ENCODE results near the gene CCDC57. TPM values are rescaled to one million over a fixed set of nuclear protein-coding genes. Genes with fewer than 3 reads are reported as not detected.
"Not testable (repeated sequence)": the region's sequence is repeated elsewhere in the genome, so short reads cannot be mapped to it uniquely, and the experiment has no call there.

The CCDC57 gene
- total RNA-seq, 1 experiment from 2014 or later: 36.6 TPM

DNA sequence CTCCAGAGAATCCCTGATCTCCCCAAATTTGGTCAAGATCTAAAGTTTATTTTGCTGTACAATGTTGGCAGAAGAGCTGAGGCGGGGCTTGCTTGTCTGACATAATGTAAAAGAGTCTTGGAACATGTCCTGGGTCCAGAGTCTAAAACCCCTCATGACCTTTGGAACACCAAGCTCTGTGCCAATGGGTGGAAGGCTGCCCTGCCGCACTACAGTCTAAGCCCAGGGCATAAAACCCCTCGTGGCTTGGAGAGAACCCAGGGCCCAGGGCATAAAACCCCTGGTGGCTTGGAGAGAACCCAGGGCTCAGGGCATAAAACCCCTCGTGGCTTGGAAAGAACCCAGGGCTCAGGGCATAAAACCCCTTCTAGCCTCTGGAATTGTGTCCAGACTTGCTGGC is 36.7 kb downstream of the CCDC57 start:
- ATAC-seq (no peak), DNase-seq (no peak)
- TF ChIP-seq EZH2 (IDR thresholded peaks at IDR 0.05; ENCODE audit: low read length, unreplicated experiment): no peak
- no peak for TF ChIP-seq EZH2phosphoT487 (IDR thresholded peaks at IDR 0.05; ENCODE audit: borderline replicate concordance, low read length)
- TF ChIP-seq, protein P1, sequence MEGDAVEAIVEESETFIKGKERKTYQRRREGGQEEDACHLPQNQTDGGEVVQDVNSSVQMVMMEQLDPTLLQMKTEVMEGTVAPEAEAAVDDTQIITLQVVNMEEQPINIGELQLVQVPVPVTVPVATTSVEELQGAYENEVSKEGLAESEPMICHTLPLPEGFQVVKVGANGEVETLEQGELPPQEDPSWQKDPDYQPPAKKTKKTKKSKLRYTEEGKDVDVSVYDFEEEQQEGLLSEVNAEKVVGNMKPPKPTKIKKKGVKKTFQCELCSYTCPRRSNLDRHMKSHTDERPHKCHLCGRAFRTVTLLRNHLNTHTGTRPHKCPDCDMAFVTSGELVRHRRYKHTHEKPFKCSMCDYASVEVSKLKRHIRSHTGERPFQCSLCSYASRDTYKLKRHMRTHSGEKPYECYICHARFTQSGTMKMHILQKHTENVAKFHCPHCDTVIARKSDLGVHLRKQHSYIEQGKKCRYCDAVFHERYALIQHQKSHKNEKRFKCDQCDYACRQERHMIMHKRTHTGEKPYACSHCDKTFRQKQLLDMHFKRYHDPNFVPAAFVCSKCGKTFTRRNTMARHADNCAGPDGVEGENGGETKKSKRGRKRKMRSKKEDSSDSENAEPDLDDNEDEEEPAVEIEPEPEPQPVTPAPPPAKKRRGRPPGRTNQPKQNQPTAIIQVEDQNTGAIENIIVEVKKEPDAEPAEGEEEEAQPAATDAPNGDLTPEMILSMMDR (conservative IDR thresholded peaks at IDR 0.05; ENCODE audit: low read depth, low read length): no peak
- Histone ChIP-seq H3K27ac (ENCODE audit: low read length) (no peak overlapping the region), H3K79me2 (ENCODE audit: low read length) (no peaks in the 10 kb centered on the region), H3K4me3 (ENCODE audit: low read length) (no peak overlapping the region), H2AFZ (ENCODE audit: low read length) (no peak overlapping the region), H3K4me2 (ENCODE audit: low read length) (no peak overlapping the region), H3K9me2 (replicated peaks; ENCODE audit: low read length) (no peaks in the 10 kb centered on the region), H3K9ac (ENCODE audit: low read length) (no peak overlapping the region), H3K36me3 (ENCODE audit: low read depth, low read length) (0 out of 2 replicates have a peak, but pooled peaks cover 3% of the 10 kb centered on the region), H3K9me3 (ENCODE audit: low read length) (no peaks in the 10 kb centered on the region), H4K20me1 (ENCODE audit: low read length) (no peaks in the 10 kb centered on the region), H3K4me1 (ENCODE audit: insufficient read depth, low read length) (no peaks in the 10 kb centered on the region), H3K27me3 (ENCODE audit: low read length) (no peaks in the 10 kb centered on the region), H3F3A (ENCODE audit: low read length, unreplicated experiment) (no peaks in the 10 kb centered on the region)
- POLR2A ChIA-PET (ENCODE audit: unreplicated experiment): no interaction called here
- no TSS peak for BruUV-seq (replicated peaks)
- CTCF ChIA-PET: no interaction called here
- intact Hi-C loops (cut with micrococcal nuclease): no loop called here

DNA sequence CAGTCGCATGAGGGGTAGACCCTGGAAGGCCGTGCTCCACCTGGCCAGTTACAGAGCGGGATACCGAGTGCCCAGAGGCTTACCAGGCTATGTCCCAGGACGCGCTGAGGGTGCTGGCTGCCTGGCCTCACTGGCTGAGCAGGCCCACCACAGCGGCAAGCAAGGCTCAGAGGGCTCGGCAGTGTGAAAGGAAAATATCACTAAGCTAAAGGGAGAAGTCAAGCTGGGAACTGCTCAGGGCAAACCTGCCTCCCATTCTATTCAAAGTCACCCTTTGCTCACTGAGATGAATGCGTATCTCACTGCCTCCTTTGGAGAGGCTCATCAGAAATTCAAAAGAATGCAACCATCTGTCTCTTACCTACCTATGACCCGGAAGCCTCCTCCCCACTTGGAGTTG is 37.4 kb downstream of the CCDC57 start:
- Histone ChIP-seq H3K27me3 (ENCODE audit: low read length) (no peaks in the 10 kb centered on the region), H3K9ac (ENCODE audit: low read length) (no peak overlapping the region), H3K4me2 (ENCODE audit: low read length) (no peak overlapping the region), H4K20me1 (ENCODE audit: low read length) (no peaks in the 10 kb centered on the region), H3K4me1 (ENCODE audit: insufficient read depth, low read length) (no peaks in the 10 kb centered on the region), H3K79me2 (ENCODE audit: low read length) (no peaks in the 10 kb centered on the region), H3F3A (ENCODE audit: low read length, unreplicated experiment) (no peaks in the 10 kb centered on the region), H2AFZ (ENCODE audit: low read length) (no peak overlapping the region), H3K4me3 (ENCODE audit: low read length) (no peak overlapping the region), H3K36me3 (ENCODE audit: low read depth, low read length) (0 out of 2 replicates have a peak, but pooled peaks cover 3% of the 10 kb centered on the region), H3K9me3 (ENCODE audit: low read length) (no peaks in the 10 kb centered on the region), H3K9me2 (replicated peaks; ENCODE audit: low read length) (no peaks in the 10 kb centered on the region), H3K27ac (ENCODE audit: low read length) (no peak overlapping the region)
- BruUV-seq (replicated peaks): no TSS peak
- no peak for ATAC-seq
- DNase-seq: no peak
- POLR2A ChIA-PET (ENCODE audit: unreplicated experiment): no interaction called here
- intact Hi-C loops (cut with micrococcal nuclease): no loop called here
- CTCF ChIA-PET: no interaction called here
- TF ChIP-seq, protein P1 (conservative IDR thresholded peaks at IDR 0.05; ENCODE audit: low read depth, low read length): no peak
- no peak for TF ChIP-seq EZH2phosphoT487 (IDR thresholded peaks at IDR 0.05; ENCODE audit: borderline replicate concordance, low read length)
- no peak for TF ChIP-seq EZH2 (IDR thresholded peaks at IDR 0.05; ENCODE audit: low read length, unreplicated experiment)

DNA sequence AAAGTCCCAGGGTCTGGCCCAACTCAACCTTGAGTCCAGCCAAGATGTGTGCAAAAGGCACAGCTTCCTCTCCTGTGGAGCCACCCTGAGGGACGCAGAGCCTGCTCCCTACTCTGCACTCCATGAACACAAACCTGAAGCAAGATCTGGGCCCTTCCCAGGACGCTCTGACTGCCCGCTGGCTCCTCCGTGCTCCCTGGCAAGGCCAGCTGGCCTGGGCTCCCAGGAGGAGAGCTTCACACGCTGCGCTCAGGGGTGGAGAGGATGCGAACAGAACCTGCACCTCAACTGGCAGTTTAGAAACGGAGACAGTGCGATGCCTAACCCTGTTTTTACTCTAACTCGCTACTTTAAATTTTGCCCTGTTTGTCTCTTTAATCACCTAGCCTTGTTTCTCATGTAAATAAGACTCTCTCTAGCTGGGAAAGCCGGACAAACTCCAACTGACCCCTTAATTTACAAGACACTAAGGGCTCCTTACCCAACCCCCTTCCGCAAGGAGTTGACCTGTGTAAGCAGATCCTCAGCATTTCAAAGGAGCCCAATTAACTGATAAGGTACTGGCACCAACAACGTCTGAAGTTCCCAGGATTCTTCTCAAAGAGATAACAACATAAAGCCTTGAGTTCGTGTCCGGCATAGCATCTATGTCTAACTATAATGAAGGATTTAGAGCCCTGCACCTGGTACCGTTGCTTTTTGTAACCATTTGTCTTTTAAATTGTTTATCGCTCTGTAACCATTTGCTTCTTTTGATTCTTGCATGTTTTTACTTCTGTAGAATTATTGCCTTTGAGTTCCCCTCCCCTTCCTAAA is 38.4 kb downstream of the CCDC57 start:
- H3K36me3 ChIP-seq (ENCODE audit: low read depth, low read length); H3K4me1 ChIP-seq (ENCODE audit: insufficient read depth, low read length); H3K4me2 ChIP-seq (ENCODE audit: low read length); H3K79me2 ChIP-seq (ENCODE audit: low read length); POLR2A ChIA-PET (ENCODE audit: unreplicated experiment); H3K9ac ChIP-seq (ENCODE audit: low read length); CTCF ChIA-PET; H2AFZ ChIP-seq (ENCODE audit: low read length); intact Hi-C loops (cut with micrococcal nuclease); H3K27me3 ChIP-seq (ENCODE audit: low read length); H3K9me3 ChIP-seq (ENCODE audit: low read length); ATAC-seq; H3K27ac ChIP-seq (ENCODE audit: low read length); H3K4me3 ChIP-seq (ENCODE audit: low read length); BruUV-seq (replicated peaks); H4K20me1 ChIP-seq (ENCODE audit: low read length); DNase-seq; H3F3A ChIP-seq (ENCODE audit: low read length, unreplicated experiment); H3K9me2 ChIP-seq (replicated peaks; ENCODE audit: low read length): not testable (repeated sequence)
